Spleen (tissue), 11 donors: ENCODE data around the gene ZC3H13. TPM values are rescaled to one million over a fixed set of nuclear protein-coding genes. Genes with fewer than 3 reads are reported as not detected.

ENCODE experiments used
- DNase-seq: peaks from one replicate; pipeline ENCODE4 v3.0.0-alpha.2; 2020
- H3K27ac ChIP-seq, 8 donors: fragments of 200-600 bp; sonication (generic) in 7 of 8; 1 replicate in 4 of 8; 2 replicates in 4 of 8; pipeline versions ENCODE4 v1.5.0 to v1.8.0; 2016 to 2021; ENCODE audit warnings: inconsistent platforms in 4 of 8, mild to moderate bottlenecking in 4 of 8, moderate library complexity in 1 of 8
- H3K27me3 ChIP-seq, 7 donors: fragments of 200-600 bp; sonication (generic) in 6 of 7; replicated peaks in 1 of 7; 1 replicate in 4 of 7; 2 replicates in 3 of 7; pipeline versions ENCODE4 v1.5.0 to v1.8.0; 2016 to 2021; ENCODE audit warnings: inconsistent platforms in 3 of 7, mild to moderate bottlenecking in 1 of 7
- H3K36me3 ChIP-seq, 6 donors: fragments of 200-600 bp; sonication (generic) in 5 of 6; 1 replicate in 4 of 6; 2 replicates in 2 of 6; pipeline versions ENCODE4 v1.5.0 to v1.8.0; 2016 to 2021; ENCODE audit warnings: inconsistent platforms in 2 of 6
- H3K4me1 ChIP-seq, 6 donors: fragments of 200-600 bp; sonication (generic) in 5 of 6; 1 replicate in 3 of 6; 2 replicates in 3 of 6; pipeline versions ENCODE4 v1.5.0 to v1.8.0; 2016 to 2021; ENCODE audit warnings: inconsistent platforms in 3 of 6
- H3K4me3 ChIP-seq, 8 donors: fragments of 200-600 bp; sonication (generic) in 7 of 8; 1 replicate in 4 of 8; 2 replicates in 4 of 8; pipeline versions ENCODE4 v1.5.0 to v1.8.0; 2016 to 2021; ENCODE audit warnings: inconsistent platforms in 4 of 8, mild to moderate bottlenecking in 4 of 8, moderate library complexity in 2 of 8
- H3K9me3 ChIP-seq, 8 donors: fragments of 200-600 bp; sonication (generic) in 7 of 8; 1 replicate in 4 of 8; 2 replicates in 4 of 8; pipeline versions ENCODE4 v1.5.0 to v1.8.0; 2016 to 2021; ENCODE audit warnings: inconsistent platforms in 4 of 8
- POLR2A ChIP-seq, 3 donors: fragments of 450-650 bp; IDR thresholded peaks; one replicate each; pipeline ENCODE4 v1.5.1; 2017; ENCODE audit warnings: antibody characterized with exemption in 3 of 3, mild to moderate bottlenecking in 1 of 3
- POLR2AphosphoS5 ChIP-seq, 3 donors: sonication (generic); formaldehyde crosslinking; IDR thresholded peaks; one replicate each; pipeline ENCODE4 v1.5.1; 2017; ENCODE audit warnings: antibody characterized with exemption in 3 of 3
- WGBS, 5 donors: extraction: QIAGEN DNeasy Blood & Tissue Kit in 3 of 5; methylation state at CpG; one replicate each; pipeline versions ENCODE4 v1.1.5 to v1.1.7; 2013 to 2018; 5-methylcytosine and 5-hydroxymethylcytosine counted together
- intact Hi-C: fragments of 100-400 bp; cut with DNase I; formaldehyde crosslinking; loops from one replicate; pipeline ENCODE4 v1.15.0; 2023; ENCODE audit warnings: low total_unique reads
- polyA plus RNA-seq, 3 donors: library from polyadenylated mRNA; stranded (reverse); fragments of 200-250 nt; gene quantifications; one replicate each; pipeline ENCODE4 v1.2.1, GENCODE V29; 2013
- total RNA-seq, 7 donors: library from RNA; depleted of rRNA in 3 of 7; stranded (reverse); fragments of >200 nt in 3 of 7; fragmentation: NEBNext Ultra II Directional in 4 of 7; extraction: Animal tissue kit (Norgen Biotek cat#: 25700) in 4 of 7; gene quantifications; one replicate each; pipeline versions ENCODE4 v1.1.0 to v1.2.1, GENCODE V29; 2016 to 2021
- TF ChIP-seq, protein P1 (sequence below), 11 experiments: fragments of 200-600 bp in 7 of 11; fragments of 450-650 bp in 4 of 11; sonication (generic) in 4 of 11; IDR thresholded peaks in 8 of 11; conservative IDR thresholded peaks in 3 of 11; 1 replicate in 7 of 11; 2 replicates in 4 of 11; pipeline versions ENCODE4 v1.4.0 to v1.8.0; 2016 to 2021; ENCODE audit warnings: antibody characterized with exemption in 11 of 11, inconsistent platforms in 4 of 11, mild to moderate bottlenecking in 1 of 11
- donor health status: healthy with polysubstance abuse.
- donor health status: DM: no; HTN: no; CAD: no; lungs with moderate emphysema.
- donor health status: DM: no; HTN: no; CAD: no.
- donor health status: Bipolar disorder and iron deficiency.
- donor health status: healthy.
- donor health status: DM: no; HTN: no; CAD: no.
- donor health status: DM: yes; HTN: yes; CAD: no.

Gene ZC3H13
- total and polyA plus RNA-seq, 10 donors, result 7.9 to 61.2 (median 33.1) TPM

DNA sequence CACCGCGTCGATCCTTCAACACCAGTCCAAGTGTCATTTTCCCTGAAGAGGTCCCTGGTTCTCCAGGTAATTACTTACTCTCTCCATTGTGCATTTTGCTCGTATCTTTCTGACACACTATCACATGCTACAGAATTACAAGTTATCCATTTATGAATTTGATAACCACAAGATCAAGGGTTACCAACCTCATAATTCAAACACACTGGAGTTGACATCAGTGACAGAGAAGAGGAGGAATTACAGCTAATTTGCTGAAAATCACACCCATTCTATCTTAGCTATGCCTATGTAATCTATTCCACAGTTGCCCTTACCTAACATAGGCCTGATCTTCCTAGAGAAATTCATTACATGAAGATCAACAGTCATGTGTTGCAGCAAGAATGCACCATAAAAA, 14.2 kb downstream of the ZC3H13 start:
- Histone ChIP-seq H3K36me3 (peaks cover 0 to 88% (median 29%) of the 10 kb centered on the region in 6 donors), H3K27me3 (no peaks in the 10 kb centered on the region), H3K4me1 (no peaks in the 10 kb centered on the region), H3K9me3 (no peaks in the 10 kb centered on the region), H3K4me3 (no peak overlapping the region), H3K27ac (no peak overlapping the region)
- DNase-seq, result no peak
- intact Hi-C loops, result no loop called here
- TF ChIP-seq POLR2A (IDR thresholded peaks at IDR 0.05) (no peak), POLR2AphosphoS5 (IDR thresholded peaks at IDR 0.05) (no peak)
- TF ChIP-seq, protein P1, sequence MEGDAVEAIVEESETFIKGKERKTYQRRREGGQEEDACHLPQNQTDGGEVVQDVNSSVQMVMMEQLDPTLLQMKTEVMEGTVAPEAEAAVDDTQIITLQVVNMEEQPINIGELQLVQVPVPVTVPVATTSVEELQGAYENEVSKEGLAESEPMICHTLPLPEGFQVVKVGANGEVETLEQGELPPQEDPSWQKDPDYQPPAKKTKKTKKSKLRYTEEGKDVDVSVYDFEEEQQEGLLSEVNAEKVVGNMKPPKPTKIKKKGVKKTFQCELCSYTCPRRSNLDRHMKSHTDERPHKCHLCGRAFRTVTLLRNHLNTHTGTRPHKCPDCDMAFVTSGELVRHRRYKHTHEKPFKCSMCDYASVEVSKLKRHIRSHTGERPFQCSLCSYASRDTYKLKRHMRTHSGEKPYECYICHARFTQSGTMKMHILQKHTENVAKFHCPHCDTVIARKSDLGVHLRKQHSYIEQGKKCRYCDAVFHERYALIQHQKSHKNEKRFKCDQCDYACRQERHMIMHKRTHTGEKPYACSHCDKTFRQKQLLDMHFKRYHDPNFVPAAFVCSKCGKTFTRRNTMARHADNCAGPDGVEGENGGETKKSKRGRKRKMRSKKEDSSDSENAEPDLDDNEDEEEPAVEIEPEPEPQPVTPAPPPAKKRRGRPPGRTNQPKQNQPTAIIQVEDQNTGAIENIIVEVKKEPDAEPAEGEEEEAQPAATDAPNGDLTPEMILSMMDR (IDR thresholded peaks at IDR 0.05 in 8 of 11, conservative IDR thresholded peaks at IDR 0.05 in 3 of 11), result no peak
- 96 to 100% (median 97%) methylated on average over 4 of the region's 4 CpGs for WGBS, 5 donors

DNA sequence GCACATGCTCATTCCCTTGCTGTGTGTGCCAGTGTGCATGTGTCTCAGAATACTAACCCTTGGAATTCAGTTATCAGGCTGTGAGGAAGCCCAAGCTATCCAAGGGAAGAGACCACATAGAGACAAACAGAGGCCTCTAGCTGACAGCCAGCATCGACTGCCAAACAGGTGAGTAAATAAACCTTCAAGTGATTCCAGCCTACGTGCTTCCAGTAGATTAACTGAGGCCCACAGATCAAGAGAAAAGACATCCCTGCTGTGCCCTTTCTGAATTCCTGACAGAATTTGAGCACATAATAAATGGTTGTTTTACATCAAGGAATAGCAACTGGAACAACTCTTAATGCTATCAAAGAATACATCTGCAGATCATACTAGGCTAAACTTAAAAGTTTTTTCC, 17.5 kb downstream of the ZC3H13 start:
- TF ChIP-seq, protein P1 (IDR thresholded peaks at IDR 0.05 in 8 of 11, conservative IDR thresholded peaks at IDR 0.05 in 3 of 11), result no peak
- H3K9me3 ChIP-seq, result peaks cover 0 to 15% (median 8%) of the 10 kb centered on the region in 8 donors
- no peaks in the 10 kb centered on the region for H3K4me1 ChIP-seq
- H3K27ac ChIP-seq, result no peak overlapping the region
- intact Hi-C loops, result no loop called here
- H3K36me3 ChIP-seq, result peaks cover 0 to 94% (median 24%) of the 10 kb centered on the region in 6 donors
- WGBS, 5 donors, result 91 to 100% (median 96%) methylated on average over 2 of the region's 2 CpGs
- H3K4me3 ChIP-seq, result no peak overlapping the region
- DNase-seq, result no peak
- H3K27me3 ChIP-seq, result no peaks in the 10 kb centered on the region

DNA sequence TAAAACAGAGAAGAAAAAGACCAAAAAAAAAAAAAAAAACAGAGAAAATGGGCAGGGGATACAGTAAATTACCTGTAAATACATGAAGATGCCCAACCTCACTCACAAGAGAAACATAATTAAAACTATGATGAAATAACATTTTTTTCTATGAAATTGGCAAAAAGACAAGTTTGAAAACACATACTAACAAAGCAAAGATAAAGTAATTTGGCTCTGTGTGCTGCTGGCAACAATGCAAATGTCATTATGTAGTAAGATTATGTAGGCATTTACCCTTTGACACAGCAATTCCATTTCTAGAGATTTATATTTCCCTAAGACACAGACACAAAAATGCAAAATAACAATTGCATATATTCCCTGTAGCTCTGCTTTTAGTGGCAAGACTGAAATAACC, 20.2 kb downstream of the ZC3H13 start:
- intact Hi-C loops, result no loop called here
- H3K36me3 ChIP-seq, result peaks cover 0 to 83% (median 13%) of the 10 kb centered on the region in 6 donors
- TF ChIP-seq POLR2AphosphoS5 (IDR thresholded peaks at IDR 0.05), result no peak
- TF ChIP-seq, protein P1 (IDR thresholded peaks at IDR 0.05 in 8 of 11, conservative IDR thresholded peaks at IDR 0.05 in 3 of 11), result no peak
- no peak for TF ChIP-seq POLR2A (IDR thresholded peaks at IDR 0.05)

DNA sequence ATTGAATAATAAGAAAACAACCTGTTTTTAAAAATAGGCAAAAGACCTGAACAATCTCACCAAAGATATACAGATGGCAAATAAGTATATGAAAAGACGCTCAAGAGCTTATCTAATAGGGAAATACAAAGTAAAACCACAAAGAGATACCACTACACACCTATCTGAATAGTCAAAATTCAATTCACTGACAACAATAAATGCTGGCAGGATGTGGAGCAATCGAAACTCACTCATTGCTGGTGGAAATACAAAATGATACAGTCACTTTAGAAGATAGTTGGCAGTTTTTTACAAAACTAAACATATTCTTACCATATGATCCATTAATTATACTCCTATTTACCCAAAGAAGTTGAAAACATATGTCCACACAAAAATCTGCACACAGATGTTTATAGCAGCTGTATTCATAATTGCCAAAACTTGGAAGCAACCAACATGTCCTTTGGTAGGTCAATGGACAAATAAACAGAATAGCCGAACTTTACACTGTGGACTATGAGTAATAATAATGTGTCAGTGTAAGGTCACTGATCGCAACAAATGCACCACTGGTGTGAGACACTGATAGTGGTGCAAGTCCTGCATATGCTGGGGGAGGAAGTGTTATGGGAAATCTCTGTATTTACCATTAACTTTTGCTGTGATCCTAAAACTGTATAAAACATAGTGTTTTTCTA, 20.8 kb downstream of the ZC3H13 start:
- intact Hi-C loops, result no loop called here
- no peak for DNase-seq
- peaks cover 0 to 81% (median 13%) of the 10 kb centered on the region in 6 donors for H3K36me3 ChIP-seq
- H3K27me3 ChIP-seq, result no peaks in the 10 kb centered on the region
- no peak for TF ChIP-seq POLR2AphosphoS5 (IDR thresholded peaks at IDR 0.05)
- TF ChIP-seq POLR2A (IDR thresholded peaks at IDR 0.05), result no peak
- TF ChIP-seq, protein P1 (IDR thresholded peaks at IDR 0.05 in 8 of 11, conservative IDR thresholded peaks at IDR 0.05 in 3 of 11), result no peak
- no peak overlapping the region for H3K4me3 ChIP-seq
- no peak overlapping the region for H3K27ac ChIP-seq
- WGBS, 5 donors, result 90 to 99% (median 95%) methylated on average over 4 of the region's 4 CpGs
- H3K9me3 ChIP-seq, result peaks cover 0 to 20% (median 13%) of the 10 kb centered on the region in 8 donors
- peaks cover 0 to 2% (median 0%) of the 10 kb centered on the region in 6 donors for H3K4me1 ChIP-seq

More for the DNA sequence above, 20.2 kb downstream of the ZC3H13 start:
- Histone ChIP-seq H3K27me3 (no peaks in the 10 kb centered on the region), H3K4me3 (no peak overlapping the region), H3K9me3 (peaks cover 0 to 20% (median 13%) of the 10 kb centered on the region in 8 donors), H3K4me1 (no peaks in the 10 kb centered on the region), H3K27ac (no peak overlapping the region)
- DNase-seq, result no peak
